GM23248 (cell line): ENCODE measurements around the gene TMEM151A.

Experiments
- EZH2 ChIP-seq: fragments of 200-600 bp; sonication (generic); IDR thresholded peaks from 2 replicates; pipeline ENCODE4 v1.6.1; 2018; ENCODE audit warnings: antibody characterized with exemption, mild to moderate bottlenecking; ENCODE audit not compliant: insufficient read depth, poor library complexity, severe bottlenecking
- EZH2phosphoT487 ChIP-seq: fragments of 200-600 bp; sonication (generic); IDR thresholded peaks from 2 replicates; pipeline ENCODE4 v1.6.1; 2018; ENCODE audit warnings: antibody characterized with exemption, moderate library complexity, mild to moderate bottlenecking, low read depth; ENCODE audit not compliant: insufficient read depth

- TF ChIP-seq EZH2 = no peak
- TF ChIP-seq EZH2phosphoT487 = no peak
Measured at GRCh38 chr11:66262696-66263095, 29.0 kb upstream of the TMEM151A start.
